Measurements from ENCODE around the gene PRKN.

Gene PRKN

GRCh38 chr6:162108041-162108440 is 619.5 kb downstream of the PRKN start:
- no peaks in the 10 kb centered on the region for H3K27me3 Mint-ChIP-seq
- peaks cover 10% of the 10 kb centered on the region for H3K36me3 Mint-ChIP-seq
- H3K9me3 Mint-ChIP-seq (ENCODE audit: low read depth), result peaks cover 6% of the 10 kb centered on the region
- H3K4me3 Mint-ChIP-seq, result no peak overlapping the region
- no peak overlapping the region for H3K27ac Mint-ChIP-seq
- no peaks in the 10 kb centered on the region for H3K4me1 Mint-ChIP-seq (ENCODE audit: low read depth)

GRCh38 chr6:162100096-162100495 is 627.5 kb downstream of the PRKN start:
- Mint-ChIP-seq H3K27ac (no peak overlapping the region), H3K4me3 (no peak overlapping the region), H3K36me3 (peaks cover 4% of the 10 kb centered on the region), H3K27me3 (no peaks in the 10 kb centered on the region), H3K9me3 (ENCODE audit: low read depth) (peaks cover 17% of the 10 kb centered on the region), H3K4me1 (ENCODE audit: low read depth) (peaks cover 1% of the 10 kb centered on the region)

GRCh38 chr6:162099685-162100084 is 627.9 kb downstream of the PRKN start:
- Mint-ChIP-seq H3K4me1 (ENCODE audit: low read depth) (peaks cover 1% of the 10 kb centered on the region), H3K4me3 (no peak overlapping the region), H3K27me3 (no peaks in the 10 kb centered on the region), H3K36me3 (peaks cover 6% of the 10 kb centered on the region), H3K9me3 (ENCODE audit: low read depth) (peaks cover 17% of the 10 kb centered on the region), H3K27ac (no peak overlapping the region)

GRCh38 chr6:162092816-162093502 is 634.6 kb downstream of the PRKN start:
- H3K4me3 Mint-ChIP-seq, result no peak overlapping the region
- no peaks in the 10 kb centered on the region for H3K27me3 Mint-ChIP-seq
- H3K27ac Mint-ChIP-seq, result no peak overlapping the region
- peaks cover 5% of the 10 kb centered on the region for H3K36me3 Mint-ChIP-seq
- peaks cover 10% of the 10 kb centered on the region for H3K9me3 Mint-ChIP-seq (ENCODE audit: low read depth)
- no peaks in the 10 kb centered on the region for H3K4me1 Mint-ChIP-seq (ENCODE audit: low read depth)

GRCh38 chr6:162090734-162091133 is 636.8 kb downstream of the PRKN start:
- Mint-ChIP-seq H3K36me3 (peaks cover 5% of the 10 kb centered on the region), H3K27ac (no peak overlapping the region), H3K27me3 (no peaks in the 10 kb centered on the region), H3K4me3 (no peak overlapping the region), H3K4me1 (ENCODE audit: low read depth) (no peaks in the 10 kb centered on the region), H3K9me3 (ENCODE audit: low read depth) (no peaks in the 10 kb centered on the region)

- Mint-ChIP-seq H3K27me3 (no peaks in the 10 kb centered on the region), H3K4me1 (ENCODE audit: low read depth) (no peaks in the 10 kb centered on the region), H3K4me3 (no peak overlapping the region), H3K27ac (no peak overlapping the region), H3K36me3 (peaks cover 1% of the 10 kb centered on the region), H3K9me3 (ENCODE audit: low read depth) (no peaks in the 10 kb centered on the region)
Measured at GRCh38 chr6:162088091-162088490, 639.5 kb downstream of the PRKN start.

- Mint-ChIP-seq H3K27me3 (no peaks in the 10 kb centered on the region), H3K4me1 (ENCODE audit: low read depth) (no peaks in the 10 kb centered on the region), H3K9me3 (ENCODE audit: low read depth) (no peaks in the 10 kb centered on the region), H3K27ac (no peak overlapping the region), H3K36me3 (peaks cover 5% of the 10 kb centered on the region), H3K4me3 (no peak overlapping the region)
Measured at GRCh38 chr6:162085561-162085960, 642.0 kb downstream of the PRKN start.

GRCh38 chr6:162082520-162082919 is 645.0 kb downstream of the PRKN start:
- Mint-ChIP-seq H3K36me3 (peaks cover 7% of the 10 kb centered on the region), H3K27ac (no peak overlapping the region), H3K27me3 (no peaks in the 10 kb centered on the region), H3K4me3 (no peak overlapping the region), H3K4me1 (ENCODE audit: low read depth) (no peaks in the 10 kb centered on the region), H3K9me3 (ENCODE audit: low read depth) (peaks cover 8% of the 10 kb centered on the region)

- Mint-ChIP-seq H3K36me3 (peaks cover 11% of the 10 kb centered on the region), H3K27me3 (no peaks in the 10 kb centered on the region), H3K27ac (no peak overlapping the region), H3K4me3 (no peak overlapping the region), H3K9me3 (ENCODE audit: low read depth) (peaks cover 12% of the 10 kb centered on the region), H3K4me1 (ENCODE audit: low read depth) (no peaks in the 10 kb centered on the region)
Measured at GRCh38 chr6:162078667-162079066, 648.9 kb downstream of the PRKN start.

- H3K9me3 Mint-ChIP-seq (ENCODE audit: low read depth), result peaks cover 12% of the 10 kb centered on the region
- H3K27ac Mint-ChIP-seq, result no peak overlapping the region
- H3K27me3 Mint-ChIP-seq, result no peaks in the 10 kb centered on the region
- H3K4me3 Mint-ChIP-seq, result no peak overlapping the region
- peaks cover 11% of the 10 kb centered on the region for H3K36me3 Mint-ChIP-seq
- H3K4me1 Mint-ChIP-seq (ENCODE audit: low read depth), result no peaks in the 10 kb centered on the region
Measured at GRCh38 chr6:162078126-162078525, 649.4 kb downstream of the PRKN start.

GRCh38 chr6:162076816-162077215 is 650.8 kb downstream of the PRKN start:
- H3K9me3 Mint-ChIP-seq (ENCODE audit: low read depth), result peaks cover 17% of the 10 kb centered on the region
- H3K36me3 Mint-ChIP-seq, result peaks cover 13% of the 10 kb centered on the region
- no peak overlapping the region for H3K27ac Mint-ChIP-seq
- no peaks in the 10 kb centered on the region for H3K27me3 Mint-ChIP-seq
- no peak overlapping the region for H3K4me3 Mint-ChIP-seq
- no peaks in the 10 kb centered on the region for H3K4me1 Mint-ChIP-seq (ENCODE audit: low read depth)

GRCh38 chr6:162074641-162075275 is 652.8 kb downstream of the PRKN start:
- Mint-ChIP-seq H3K27me3 (no peaks in the 10 kb centered on the region), H3K4me1 (ENCODE audit: low read depth) (no peaks in the 10 kb centered on the region), H3K9me3 (ENCODE audit: low read depth) (peaks cover 15% of the 10 kb centered on the region), H3K36me3 (peaks cover 15% of the 10 kb centered on the region), H3K4me3 (no peak overlapping the region), H3K27ac (no peak overlapping the region)

GRCh38 chr6:162070639-162071038 is 656.9 kb downstream of the PRKN start:
- Mint-ChIP-seq H3K4me3 (no peak overlapping the region), H3K4me1 (ENCODE audit: low read depth) (no peaks in the 10 kb centered on the region), H3K27me3 (no peaks in the 10 kb centered on the region), H3K9me3 (ENCODE audit: low read depth) (peaks cover 20% of the 10 kb centered on the region), H3K27ac (no peak overlapping the region), H3K36me3 (peaks cover 25% of the 10 kb centered on the region)

GRCh38 chr6:162069995-162070394 is 657.6 kb downstream of the PRKN start:
- no peaks in the 10 kb centered on the region for H3K27me3 Mint-ChIP-seq
- H3K27ac Mint-ChIP-seq, result no peak overlapping the region
- peaks cover 21% of the 10 kb centered on the region for H3K9me3 Mint-ChIP-seq (ENCODE audit: low read depth)
- H3K36me3 Mint-ChIP-seq, result peaks cover 23% of the 10 kb centered on the region
- H3K4me3 Mint-ChIP-seq, result no peak overlapping the region
- no peaks in the 10 kb centered on the region for H3K4me1 Mint-ChIP-seq (ENCODE audit: low read depth)

GRCh38 chr6:162068340-162068739 is 659.2 kb downstream of the PRKN start:
- Mint-ChIP-seq H3K4me1 (ENCODE audit: low read depth) (no peaks in the 10 kb centered on the region), H3K27ac (no peak overlapping the region), H3K4me3 (no peak overlapping the region), H3K36me3 (peaks cover 21% of the 10 kb centered on the region), H3K9me3 (ENCODE audit: low read depth) (peaks cover 28% of the 10 kb centered on the region), H3K27me3 (no peaks in the 10 kb centered on the region)

GRCh38 chr6:162063666-162064065 is 663.9 kb downstream of the PRKN start:
- Mint-ChIP-seq H3K27ac (no peak overlapping the region), H3K27me3 (no peaks in the 10 kb centered on the region), H3K4me3 (no peak overlapping the region), H3K36me3 (peaks cover 16% of the 10 kb centered on the region), H3K4me1 (ENCODE audit: low read depth) (no peaks in the 10 kb centered on the region), H3K9me3 (ENCODE audit: low read depth) (peaks cover 23% of the 10 kb centered on the region)

All from activated naive CD8-positive, alpha-beta T cell (primary cell).